ENCODE results near the gene RPL10A. TPM values are rescaled to one million over a fixed set of nuclear protein-coding genes. Genes with fewer than 3 reads are reported as not detected.

RPL10A gene
- total and polyA plus RNA-seq, 2 of the 8 experiments (the other 6 are each of a cell fraction or from before 2014, with no cell fraction given) = 1,893 to 2,948 TPM

DNA sequence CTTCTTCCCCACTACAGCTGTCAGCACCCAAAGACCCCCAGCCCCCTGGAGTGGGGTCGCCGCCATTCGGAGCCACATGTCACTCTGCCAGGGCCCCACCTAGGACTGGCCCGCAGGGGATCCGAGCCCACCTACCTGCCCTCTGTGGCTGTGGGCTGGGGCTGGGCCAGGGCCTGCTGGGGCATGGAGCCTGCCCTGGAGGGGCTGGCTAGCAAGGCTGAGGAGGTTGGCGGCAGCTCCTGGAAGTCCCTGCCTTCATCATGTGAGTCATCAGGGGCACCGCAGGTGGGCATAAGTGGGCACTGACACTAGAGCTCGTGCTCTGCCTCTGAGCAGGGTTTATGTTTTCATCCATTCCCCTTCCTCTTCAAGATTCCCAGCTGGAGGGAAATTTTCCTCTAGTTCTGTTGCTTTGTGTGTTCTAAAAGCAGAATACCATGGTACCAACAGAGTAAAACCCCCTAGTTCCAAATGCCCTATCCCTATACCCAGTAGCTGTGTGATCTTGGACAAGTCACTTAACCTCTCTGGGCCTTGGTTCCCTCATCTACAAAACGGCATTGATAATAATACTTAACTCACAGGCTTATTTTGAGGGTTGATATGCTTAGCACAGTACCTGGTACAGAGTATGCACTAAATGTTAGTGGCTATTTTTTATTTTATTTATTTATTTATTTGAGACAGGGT lies 24.7 kb upstream of the RPL10A start (continued):
- TF ChIP-seq, protein P1, sequence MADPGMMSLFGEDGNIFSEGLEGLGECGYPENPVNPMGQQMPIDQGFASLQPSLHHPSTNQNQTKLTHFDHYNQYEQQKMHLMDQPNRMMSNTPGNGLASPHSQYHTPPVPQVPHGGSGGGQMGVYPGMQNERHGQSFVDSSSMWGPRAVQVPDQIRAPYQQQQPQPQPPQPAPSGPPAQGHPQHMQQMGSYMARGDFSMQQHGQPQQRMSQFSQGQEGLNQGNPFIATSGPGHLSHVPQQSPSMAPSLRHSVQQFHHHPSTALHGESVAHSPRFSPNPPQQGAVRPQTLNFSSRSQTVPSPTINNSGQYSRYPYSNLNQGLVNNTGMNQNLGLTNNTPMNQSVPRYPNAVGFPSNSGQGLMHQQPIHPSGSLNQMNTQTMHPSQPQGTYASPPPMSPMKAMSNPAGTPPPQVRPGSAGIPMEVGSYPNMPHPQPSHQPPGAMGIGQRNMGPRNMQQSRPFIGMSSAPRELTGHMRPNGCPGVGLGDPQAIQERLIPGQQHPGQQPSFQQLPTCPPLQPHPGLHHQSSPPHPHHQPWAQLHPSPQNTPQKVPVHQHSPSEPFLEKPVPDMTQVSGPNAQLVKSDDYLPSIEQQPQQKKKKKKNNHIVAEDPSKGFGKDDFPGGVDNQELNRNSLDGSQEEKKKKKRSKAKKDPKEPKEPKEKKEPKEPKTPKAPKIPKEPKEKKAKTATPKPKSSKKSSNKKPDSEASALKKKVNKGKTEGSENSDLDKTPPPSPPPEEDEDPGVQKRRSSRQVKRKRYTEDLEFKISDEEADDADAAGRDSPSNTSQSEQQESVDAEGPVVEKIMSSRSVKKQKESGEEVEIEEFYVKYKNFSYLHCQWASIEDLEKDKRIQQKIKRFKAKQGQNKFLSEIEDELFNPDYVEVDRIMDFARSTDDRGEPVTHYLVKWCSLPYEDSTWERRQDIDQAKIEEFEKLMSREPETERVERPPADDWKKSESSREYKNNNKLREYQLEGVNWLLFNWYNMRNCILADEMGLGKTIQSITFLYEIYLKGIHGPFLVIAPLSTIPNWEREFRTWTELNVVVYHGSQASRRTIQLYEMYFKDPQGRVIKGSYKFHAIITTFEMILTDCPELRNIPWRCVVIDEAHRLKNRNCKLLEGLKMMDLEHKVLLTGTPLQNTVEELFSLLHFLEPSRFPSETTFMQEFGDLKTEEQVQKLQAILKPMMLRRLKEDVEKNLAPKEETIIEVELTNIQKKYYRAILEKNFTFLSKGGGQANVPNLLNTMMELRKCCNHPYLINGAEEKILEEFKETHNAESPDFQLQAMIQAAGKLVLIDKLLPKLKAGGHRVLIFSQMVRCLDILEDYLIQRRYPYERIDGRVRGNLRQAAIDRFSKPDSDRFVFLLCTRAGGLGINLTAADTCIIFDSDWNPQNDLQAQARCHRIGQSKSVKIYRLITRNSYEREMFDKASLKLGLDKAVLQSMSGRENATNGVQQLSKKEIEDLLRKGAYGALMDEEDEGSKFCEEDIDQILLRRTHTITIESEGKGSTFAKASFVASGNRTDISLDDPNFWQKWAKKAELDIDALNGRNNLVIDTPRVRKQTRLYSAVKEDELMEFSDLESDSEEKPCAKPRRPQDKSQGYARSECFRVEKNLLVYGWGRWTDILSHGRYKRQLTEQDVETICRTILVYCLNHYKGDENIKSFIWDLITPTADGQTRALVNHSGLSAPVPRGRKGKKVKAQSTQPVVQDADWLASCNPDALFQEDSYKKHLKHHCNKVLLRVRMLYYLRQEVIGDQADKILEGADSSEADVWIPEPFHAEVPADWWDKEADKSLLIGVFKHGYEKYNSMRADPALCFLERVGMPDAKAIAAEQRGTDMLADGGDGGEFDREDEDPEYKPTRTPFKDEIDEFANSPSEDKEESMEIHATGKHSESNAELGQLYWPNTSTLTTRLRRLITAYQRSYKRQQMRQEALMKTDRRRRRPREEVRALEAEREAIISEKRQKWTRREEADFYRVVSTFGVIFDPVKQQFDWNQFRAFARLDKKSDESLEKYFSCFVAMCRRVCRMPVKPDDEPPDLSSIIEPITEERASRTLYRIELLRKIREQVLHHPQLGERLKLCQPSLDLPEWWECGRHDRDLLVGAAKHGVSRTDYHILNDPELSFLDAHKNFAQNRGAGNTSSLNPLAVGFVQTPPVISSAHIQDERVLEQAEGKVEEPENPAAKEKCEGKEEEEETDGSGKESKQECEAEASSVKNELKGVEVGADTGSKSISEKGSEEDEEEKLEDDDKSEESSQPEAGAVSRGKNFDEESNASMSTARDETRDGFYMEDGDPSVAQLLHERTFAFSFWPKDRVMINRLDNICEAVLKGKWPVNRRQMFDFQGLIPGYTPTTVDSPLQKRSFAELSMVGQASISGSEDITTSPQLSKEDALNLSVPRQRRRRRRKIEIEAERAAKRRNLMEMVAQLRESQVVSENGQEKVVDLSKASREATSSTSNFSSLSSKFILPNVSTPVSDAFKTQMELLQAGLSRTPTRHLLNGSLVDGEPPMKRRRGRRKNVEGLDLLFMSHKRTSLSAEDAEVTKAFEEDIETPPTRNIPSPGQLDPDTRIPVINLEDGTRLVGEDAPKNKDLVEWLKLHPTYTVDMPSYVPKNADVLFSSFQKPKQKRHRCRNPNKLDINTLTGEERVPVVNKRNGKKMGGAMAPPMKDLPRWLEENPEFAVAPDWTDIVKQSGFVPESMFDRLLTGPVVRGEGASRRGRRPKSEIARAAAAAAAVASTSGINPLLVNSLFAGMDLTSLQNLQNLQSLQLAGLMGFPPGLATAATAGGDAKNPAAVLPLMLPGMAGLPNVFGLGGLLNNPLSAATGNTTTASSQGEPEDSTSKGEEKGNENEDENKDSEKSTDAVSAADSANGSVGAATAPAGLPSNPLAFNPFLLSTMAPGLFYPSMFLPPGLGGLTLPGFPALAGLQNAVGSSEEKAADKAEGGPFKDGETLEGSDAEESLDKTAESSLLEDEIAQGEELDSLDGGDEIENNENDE (IDR thresholded peaks at IDR 0.05; ENCODE audit: insufficient replicate concordance, low read length) = no peak
- TF ChIP-seq POLR2A (IDR thresholded peaks at IDR 0.05; ENCODE audit: control extremely low read depth in 1 of 2, low read depth in 2 of 2, low read length in 2 of 2) (no peak), SUZ12 (IDR thresholded peaks at IDR 0.05; ENCODE audit: low read length) (no peak), JUND (IDR thresholded peaks at IDR 0.05; ENCODE audit: low read length) (peak; percentile 41; the same call in 1 of the 2 replicates), KDM1A (IDR thresholded peaks at IDR 0.05; ENCODE audit: borderline replicate concordance, low read length) (peak; percentile 60; the same call in 1 of the 2 replicates)

Measured in H1 (cell line).